ENCODE measurements around the gene TXNL4B.

- TF ChIP-seq CTCF (IDR thresholded peaks at IDR 0.05), result no peak
- TF ChIP-seq EZH2 (IDR thresholded peaks at IDR 0.05; ENCODE audit: borderline replicate concordance, insufficient read depth, low read depth, low read length, poor library complexity, severe bottlenecking), result no peak
Observed at GRCh38 chr16:72132726-72133125, 39.3 kb upstream of the TXNL4B start.
